Right lung (tissue), 5 donors: ENCODE results near the gene LMO1. TPM values are rescaled to one million over a fixed set of nuclear protein-coding genes. Genes with fewer than 3 reads are reported as not detected.
A peak's percentile ranks its signal among the peaks of the same experiment; 100 is the strongest.

Experiments
- DNase-seq, 2 donors: peaks; one replicate each; pipeline ENCODE4 v3.0.0-alpha.2; 2013
- polyA plus RNA-seq, 5 donors: library from polyadenylated mRNA; unstranded; fragments of 120-200 nt; gene quantifications; one replicate each; pipeline versions ENCODE4 v1.2.1 to v1.2.3, GENCODE V29; 2013; ENCODE audit warnings: inconsistent platforms in 1 of 5, low replicate concordance in 1 of 5; ENCODE audit not compliant: insufficient read length in 5 of 5, insufficient read depth in 1 of 5

LMO1 gene
- polyA plus RNA-seq, 5 donors = 0.23 to 0.27 (median 0.23) TPM; not detected in 2

- no peak for DNase-seq
Measured at GRCh38 chr11:8266246-8267241, 2.9 kb upstream of the LMO1 start.

- DNase-seq = no peak
Measured at GRCh38 chr11:8265681-8266241, 2.1 kb upstream of the LMO1 start.

- DNase-seq = no peak
Measured at GRCh38 chr11:8263109-8263768, 439 bp downstream of the LMO1 start.

- DNase-seq = peak in 1 of 2 donors; percentile 50
Measured at GRCh38 chr11:8262552-8263108, 1.0 kb downstream of the LMO1 start.

- DNase-seq = no peak
Measured at GRCh38 chr11:8261921-8262551, 1.6 kb downstream of the LMO1 start.

- DNase-seq = no peak
Measured at GRCh38 chr11:8261291-8261690, 2.4 kb downstream of the LMO1 start.

- no peak for DNase-seq
Measured at GRCh38 chr11:8260202-8260966, 3.3 kb downstream of the LMO1 start.

GRCh38 chr11:8259306-8259959, 4.2 kb downstream of the LMO1 start:
- no peak for DNase-seq

GRCh38 chr11:8258784-8259183, 4.9 kb downstream of the LMO1 start:
- DNase-seq = no peak

- no peak for DNase-seq
Measured at GRCh38 chr11:8258289-8258688, 5.4 kb downstream of the LMO1 start.

GRCh38 chr11:8257003-8257664, 6.5 kb downstream of the LMO1 start:
- no peak for DNase-seq

GRCh38 chr11:8256271-8257002, 7.2 kb downstream of the LMO1 start:
- DNase-seq = no peak

GRCh38 chr11:8253566-8253965, 10.1 kb downstream of the LMO1 start:
- no peak for DNase-seq

GRCh38 chr11:8252946-8253345, 10.7 kb downstream of the LMO1 start:
- no peak for DNase-seq

GRCh38 chr11:8252388-8252787, 11.3 kb downstream of the LMO1 start:
- no peak for DNase-seq

- DNase-seq = no peak
Measured at GRCh38 chr11:8251616-8252295, 11.9 kb downstream of the LMO1 start.

GRCh38 chr11:8250981-8251615, 12.6 kb downstream of the LMO1 start:
- no peak for DNase-seq

- no peak for DNase-seq
Measured at GRCh38 chr11:8250434-8250833, 13.2 kb downstream of the LMO1 start.
